ENCODE data around the gene PPM1H.

GRCh38 chr12:62922539-62922938 is 12.4 kb downstream of the PPM1H start:
- TF ChIP-seq GABPA (IDR thresholded peaks at IDR 0.05; ENCODE audit: borderline replicate concordance, insufficient read depth, low read length) (no peak), BRCA1 (IDR thresholded peaks at IDR 0.05; ENCODE audit: low read depth, low read length) (no peak), BCL11A (IDR thresholded peaks at IDR 0.05; ENCODE audit: low read depth in 2 of 2, low read length in 2 of 2) (no peak), CTCF (IDR thresholded peaks at IDR 0.05; ENCODE audit: control extremely low read depth in 1 of 3, insufficient read depth in 1 of 3, low read depth in 1 of 3, low read length in 3 of 3) (no peak), RNF2 (IDR thresholded peaks at IDR 0.05; ENCODE audit: borderline replicate concordance, low read depth, low read length, missing control alignments, poor library complexity, severe bottlenecking) (no peak), POLR2A (IDR thresholded peaks at IDR 0.05; ENCODE audit: control extremely low read depth in 1 of 2, low read depth in 2 of 2, low read length in 2 of 2) (no peak)
